VCaP (cell line): ENCODE results near the gene AACS.

Experiments used
- H3K27ac ChIP-seq: fragments of 450-650 bp; 2 replicates; pipeline ENCODE4 v1.5.1; 2017
- CTCF ChIP-seq: fragments of 450-650 bp; conservative IDR thresholded peaks from 2 replicates; pipeline ENCODE4 v1.5.1; 2017; ENCODE audit warnings: mild to moderate bottlenecking, moderate library complexity

AACS gene

GRCh38 chr12:125113789-125114188 lies 48.6 kb downstream of the AACS start:
- TF ChIP-seq CTCF, result no peak
- no peak overlapping the region for H3K27ac ChIP-seq

- no peak overlapping the region for H3K27ac ChIP-seq
- no peak for TF ChIP-seq CTCF
Observed at GRCh38 chr12:125114365-125115141, 49.3 kb downstream of the AACS start.

- TF ChIP-seq CTCF, result no peak
Observed at GRCh38 chr12:125120566-125120965, 55.3 kb downstream of the AACS start.

GRCh38 chr12:125121106-125121505 lies 55.9 kb downstream of the AACS start:
- no peak overlapping the region for H3K27ac ChIP-seq
- no peak for TF ChIP-seq CTCF

More at GRCh38 chr12:125120566-125120965, 55.3 kb downstream of the AACS start:
- no peak overlapping the region for H3K27ac ChIP-seq

GRCh38 chr12:125122668-125123067 lies 57.4 kb downstream of the AACS start:
- no peak for TF ChIP-seq CTCF
- no peak overlapping the region for H3K27ac ChIP-seq

GRCh38 chr12:125124320-125124966 lies 59.2 kb downstream of the AACS start:
- H3K27ac ChIP-seq, result no peak overlapping the region
- TF ChIP-seq CTCF, result no peak

- no peak for TF ChIP-seq CTCF
- H3K27ac ChIP-seq, result no peak overlapping the region
Observed at GRCh38 chr12:125125271-125125670, 60.0 kb downstream of the AACS start.
